Retina (tissue), 1 donor: ENCODE measurements around the gene FGF9.

Experiments
- DNase-seq: peaks from one replicate; pipeline ENCODE4 v3.0.0-alpha.2; 2016

Gene FGF9

GRCh38 chr13:21719463-21719862, 48.6 kb downstream of the FGF9 start:
- no peak for DNase-seq

- no peak for DNase-seq
These were observed 53.1 kb downstream of the FGF9 start for GRCh38 chr13:21723807-21724505.

- DNase-seq = no peak
These were observed 59.5 kb downstream of the FGF9 start for GRCh38 chr13:21730186-21730880.

- DNase-seq = no peak
These were observed 62.8 kb downstream of the FGF9 start for GRCh38 chr13:21733475-21734263.

- no peak for DNase-seq
These were observed 64.1 kb downstream of the FGF9 start for GRCh38 chr13:21734961-21735360.

GRCh38 chr13:21735701-21736401, 65.0 kb downstream of the FGF9 start:
- peak; percentile 85 for DNase-seq

- DNase-seq = no peak
These were observed 66.1 kb downstream of the FGF9 start for GRCh38 chr13:21736926-21737325.

GRCh38 chr13:21738630-21739029, 67.8 kb downstream of the FGF9 start:
- DNase-seq = peak; percentile 47

- peak; percentile 89 for DNase-seq
These were observed 68.9 kb downstream of the FGF9 start for GRCh38 chr13:21739771-21740170.

- no peak for DNase-seq
These were observed 70.6 kb downstream of the FGF9 start for GRCh38 chr13:21741396-21741979.

GRCh38 chr13:21742096-21742495, 71.2 kb downstream of the FGF9 start:
- no peak for DNase-seq

- no peak for DNase-seq
These were observed 73.3 kb downstream of the FGF9 start for GRCh38 chr13:21744149-21744548.

GRCh38 chr13:21745307-21745706, 74.4 kb downstream of the FGF9 start:
- DNase-seq = no peak

- peak; percentile 29 for DNase-seq
These were observed 76.6 kb downstream of the FGF9 start for GRCh38 chr13:21747456-21747855.

- no peak for DNase-seq
These were observed 77.3 kb downstream of the FGF9 start for GRCh38 chr13:21748166-21748565.

- DNase-seq = no peak
These were observed 78.5 kb downstream of the FGF9 start for GRCh38 chr13:21749410-21749809.

- no peak for DNase-seq
These were observed 81.6 kb downstream of the FGF9 start for GRCh38 chr13:21752501-21752900.

- no peak for DNase-seq
These were observed 82.3 kb downstream of the FGF9 start for GRCh38 chr13:21753117-21753729.
